ENCODE measurements around the gene APBB2. TPM values are rescaled to one million over a fixed set of nuclear protein-coding genes. Genes with fewer than 3 reads are reported as not detected.

The APBB2 gene
- total and polyA plus RNA-seq, 4 donors = 4.8 to 31.5 (median 11.2) TPM

GRCh38 chr4:41026971-41027370 lies 187.4 kb downstream of the APBB2 start:
- Histone ChIP-seq H3K9ac (ENCODE audit: low read depth in 1 of 2, low read length in 2 of 2) (no peak overlapping the region), H3K36me3 (ENCODE audit: control insufficient read depth in 4 of 4, insufficient read depth in 3 of 4, low read depth in 1 of 4, low read length in 3 of 4) (peaks cover 0 to 2% (median 0%) of the 10 kb centered on the region in 4 donors), H3K27ac (ENCODE audit: low read depth in 1 of 2, low read length in 2 of 2) (no peak overlapping the region), H3K9me3 (ENCODE audit: control insufficient read depth in 4 of 4, low read length in 3 of 4) (peaks cover 0 to 13% (median 7%) of the 10 kb centered on the region in 4 donors), H3K27me3 (ENCODE audit: control insufficient read depth in 4 of 4, insufficient read depth in 4 of 4, low read length in 3 of 4) (no peaks in the 10 kb centered on the region), H3K4me1 (ENCODE audit: control insufficient read depth in 4 of 4, insufficient read depth in 4 of 4, low read length in 3 of 4) (peaks cover 0 to 2% (median 0%) of the 10 kb centered on the region in 4 donors), H3K4me3 (ENCODE audit: low read depth in 1 of 3, low read length in 3 of 3) (no peak overlapping the region)
- no peak for DNase-seq (ENCODE audit: low spot score)
- WGBS = 98% methylated on average over 1 of the region's 1 CpG
- TF ChIP-seq, protein P1, sequence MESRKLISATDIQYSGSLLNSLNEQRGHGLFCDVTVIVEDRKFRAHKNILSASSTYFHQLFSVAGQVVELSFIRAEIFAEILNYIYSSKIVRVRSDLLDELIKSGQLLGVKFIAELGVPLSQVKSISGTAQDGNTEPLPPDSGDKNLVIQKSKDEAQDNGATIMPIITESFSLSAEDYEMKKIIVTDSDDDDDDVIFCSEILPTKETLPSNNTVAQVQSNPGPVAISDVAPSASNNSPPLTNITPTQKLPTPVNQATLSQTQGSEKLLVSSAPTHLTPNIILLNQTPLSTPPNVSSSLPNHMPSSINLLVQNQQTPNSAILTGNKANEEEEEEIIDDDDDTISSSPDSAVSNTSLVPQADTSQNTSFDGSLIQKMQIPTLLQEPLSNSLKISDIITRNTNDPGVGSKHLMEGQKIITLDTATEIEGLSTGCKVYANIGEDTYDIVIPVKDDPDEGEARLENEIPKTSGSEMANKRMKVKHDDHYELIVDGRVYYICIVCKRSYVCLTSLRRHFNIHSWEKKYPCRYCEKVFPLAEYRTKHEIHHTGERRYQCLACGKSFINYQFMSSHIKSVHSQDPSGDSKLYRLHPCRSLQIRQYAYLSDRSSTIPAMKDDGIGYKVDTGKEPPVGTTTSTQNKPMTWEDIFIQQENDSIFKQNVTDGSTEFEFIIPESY (IDR thresholded peaks at IDR 0.05) = no peak
- TF ChIP-seq SP1 (IDR thresholded peaks at IDR 0.05) (no peak), HNF4G (IDR thresholded peaks at IDR 0.05) (no peak), TAF1 (conservative IDR thresholded peaks at IDR 0.05) (no peak), HNF4A (conservative IDR thresholded peaks at IDR 0.05) (no peak), CTCF (IDR thresholded peaks at IDR 0.05; ENCODE audit: low read depth, low read length, missing input control) (no peak), RAD21 (IDR thresholded peaks at IDR 0.05) (no peak), MAX (IDR thresholded peaks at IDR 0.05) (no peak), YY1 (IDR thresholded peaks at IDR 0.05) (no peak), ATF3 (IDR thresholded peaks at IDR 0.05) (no peak), REST (IDR thresholded peaks at IDR 0.05) (no peak), NR2F2 (IDR thresholded peaks at IDR 0.05) (no peak), JUND (IDR thresholded peaks at IDR 0.05) (no peak), FOXA1 (IDR thresholded peaks at IDR 0.05) (no peak), EGR1 (IDR thresholded peaks at IDR 0.05; ENCODE audit: low read depth in 2 of 2) (no peak), RXRA (IDR thresholded peaks at IDR 0.05) (no peak), GABPA (IDR thresholded peaks at IDR 0.05 in 1 of 2, conservative IDR thresholded peaks at IDR 0.05 in 1 of 2) (no peak)

Data from liver (tissue), 9 donors.